ENCODE data around the gene YWHAE.

DNA sequence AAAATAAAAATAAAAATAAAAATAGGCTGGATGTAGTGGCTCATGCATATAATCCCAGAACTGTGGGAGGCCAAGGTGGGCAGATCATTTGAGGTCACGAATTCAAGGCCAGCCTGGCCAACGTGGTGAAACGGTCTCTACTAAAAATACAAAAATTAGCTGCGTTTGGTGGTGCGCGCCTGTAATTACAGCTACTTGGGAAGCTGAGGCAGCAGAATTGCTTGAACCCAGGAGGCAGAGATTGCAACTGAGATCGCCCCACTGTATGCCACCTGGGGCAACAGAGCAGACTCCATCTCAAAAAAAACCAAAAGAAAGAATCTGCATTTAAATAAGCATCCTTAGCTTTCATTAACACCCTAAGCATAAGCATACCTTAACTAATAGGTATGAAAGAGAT is 33.8 kb downstream of the YWHAE start:
- TF ChIP-seq POLR2A (IDR thresholded peaks at IDR 0.05; ENCODE audit: low read depth, low read length) (no peak), TAF1 (IDR thresholded peaks at IDR 0.05; ENCODE audit: low read depth, low read length) (no peak), POLR2AphosphoS5 (IDR thresholded peaks at IDR 0.05; ENCODE audit: low read depth, low read length) (no peak), SPI1 (IDR thresholded peaks at IDR 0.05; ENCODE audit: low read depth, low read length) (no peak), POU2F2 (IDR thresholded peaks at IDR 0.05; ENCODE audit: low read depth, low read length) (no peak), PAX5 (IDR thresholded peaks at IDR 0.05; ENCODE audit: insufficient read depth, low read length, severe bottlenecking) (no peak)

Data from GM12891 (cell line).